Thoracic aorta (tissue), 2 donors: ENCODE data around the gene CFAP20DC. TPM values are rescaled to one million over a fixed set of nuclear protein-coding genes. Genes with fewer than 3 reads are reported as not detected.

Source experiments
- ATAC-seq: fragments of 150-250 bp; one replicate; pipeline ENCODE4 v1.8.0; 2017; ENCODE audit warnings: low read depth; ENCODE audit not compliant: insufficient number of reproducible peaks, low FRiP score
- DNase-seq: peaks from one replicate; pipeline ENCODE4 v3.0.0-alpha.2; 2020; ENCODE audit warnings: low spot score
- H3K27ac ChIP-seq, 2 donors: fragments of 200-600 bp; sonication (generic); 1 replicate in 1 of 2; 2 replicates in 1 of 2; pipeline ENCODE4 v1.5.1; 2016; ENCODE audit warnings: mild to moderate bottlenecking in 2 of 2, moderate library complexity in 2 of 2
- H3K27me3 ChIP-seq: fragments of 200-600 bp; sonication (generic); replicated peaks from 2 replicates; pipeline ENCODE4 v1.6.0; 2016; ENCODE audit warnings: mild to moderate bottlenecking; ENCODE audit not compliant: insufficient read depth
- H3K36me3 ChIP-seq: fragments of 200-600 bp; sonication (generic); one replicate; pipeline ENCODE4 v1.5.1; 2016
- H3K4me1 ChIP-seq, 2 donors: fragments of 200-600 bp; sonication (generic); 1 replicate in 1 of 2; 2 replicates in 1 of 2; pipeline versions ENCODE4 v1.5.1 to v1.6.0; 2016; ENCODE audit warnings: low read depth in 2 of 2, mild to moderate bottlenecking in 1 of 2; ENCODE audit not compliant: control insufficient read depth in 1 of 2
- H3K4me3 ChIP-seq: fragments of 200-600 bp; sonication (generic); 2 replicates; pipeline ENCODE4 v1.5.1; 2016; ENCODE audit warnings: mild to moderate bottlenecking
- H3K9me3 ChIP-seq: fragments of 200-600 bp; sonication (generic); 2 replicates; pipeline ENCODE4 v1.5.1; 2016
- CTCF ChIP-seq: fragments of 200-600 bp; sonication (generic); IDR thresholded peaks from one replicate; pipeline ENCODE4 v1.5.1; 2019; ENCODE audit warnings: antibody characterized with exemption
- total RNA-seq, 2 donors: library from RNA; depleted of rRNA; stranded (reverse); fragments of >200 nt; gene quantifications; one replicate each; pipeline versions ENCODE4 v1.1.0 to v1.2.3, GENCODE V29; 2016

Gene CFAP20DC
- total RNA-seq, 2 donors from 2014 or later, result not detected

DNA sequence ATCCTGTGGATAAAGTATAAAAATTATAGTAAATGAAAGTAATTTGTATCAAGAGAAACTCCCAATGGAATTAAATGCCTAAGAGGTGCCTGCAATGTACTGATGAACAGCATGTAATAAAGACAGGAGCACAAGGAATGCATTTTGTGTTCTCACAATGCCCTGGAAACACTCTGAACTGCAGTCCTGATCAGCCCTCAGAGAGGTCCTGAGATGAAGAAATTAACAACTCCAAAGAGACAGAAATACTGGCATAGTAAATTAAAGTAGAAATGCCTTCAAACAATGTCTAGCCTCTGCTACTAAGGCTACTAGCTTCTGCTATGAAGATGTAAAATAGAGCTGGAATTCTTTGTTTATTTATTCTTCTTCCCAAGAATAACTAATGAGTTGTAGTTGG is 59.9 kb downstream of the CFAP20DC start:
- DNase-seq (no peak), ATAC-seq (no peak)
- H3K4me3 ChIP-seq, result no peak overlapping the region
- H3K27ac ChIP-seq, result no peak overlapping the region
- no peaks in the 10 kb centered on the region for H3K4me1 ChIP-seq
- H3K9me3 ChIP-seq, result no peaks in the 10 kb centered on the region
- no peaks in the 10 kb centered on the region for H3K36me3 ChIP-seq
- H3K27me3 ChIP-seq, result no peaks in the 10 kb centered on the region
- TF ChIP-seq CTCF, result no peak

GRCh38 chr3:58989163-58989562 is 60.7 kb downstream of the CFAP20DC start:
- ATAC-seq (no peak), DNase-seq (no peak)
- no peaks in the 10 kb centered on the region for H3K27me3 ChIP-seq

DNA sequence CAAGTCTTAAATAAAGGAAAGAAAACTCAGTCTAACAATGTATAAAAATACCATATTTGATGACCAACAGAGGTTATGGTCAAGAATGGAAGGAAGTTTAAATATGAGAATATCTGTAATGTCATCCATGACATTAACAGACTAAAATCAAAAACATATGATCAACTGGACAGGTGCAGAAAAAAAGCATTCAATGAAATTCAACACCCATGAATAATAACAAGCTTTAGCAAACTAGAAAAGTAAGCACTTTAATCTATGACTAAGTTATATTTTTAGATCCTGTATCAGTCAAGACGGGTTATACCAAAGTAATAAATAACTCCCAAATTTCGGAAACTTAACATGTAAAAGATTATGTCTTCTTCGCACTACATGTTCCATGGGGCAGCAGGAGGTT is 61.8 kb downstream of the CFAP20DC start:
- DNase-seq, result no peak
- no peak for ATAC-seq
- TF ChIP-seq CTCF, result no peak

More at GRCh38 chr3:58989163-58989562, 60.7 kb downstream of the CFAP20DC start:
- H3K36me3 ChIP-seq, result no peaks in the 10 kb centered on the region
- no peak for TF ChIP-seq CTCF
- H3K4me3 ChIP-seq, result no peak overlapping the region
- H3K9me3 ChIP-seq, result no peaks in the 10 kb centered on the region
- H3K27ac ChIP-seq, result no peak overlapping the region
- H3K4me1 ChIP-seq, result no peaks in the 10 kb centered on the region

GRCh38 chr3:58986654-58987053 is 63.2 kb downstream of the CFAP20DC start:
- Histone ChIP-seq H3K36me3 (no peaks in the 10 kb centered on the region), H3K27me3 (no peaks in the 10 kb centered on the region), H3K9me3 (no peaks in the 10 kb centered on the region), H3K27ac (no peak overlapping the region), H3K4me3 (no peak overlapping the region), H3K4me1 (no peaks in the 10 kb centered on the region)
- ATAC-seq (no peak), DNase-seq (no peak)
- TF ChIP-seq CTCF, result no peak

More for the DNA sequence above, 61.8 kb downstream of the CFAP20DC start:
- H3K27ac ChIP-seq, result no peak overlapping the region
- no peaks in the 10 kb centered on the region for H3K36me3 ChIP-seq
- H3K4me3 ChIP-seq, result no peak overlapping the region
- H3K27me3 ChIP-seq, result no peaks in the 10 kb centered on the region
- H3K9me3 ChIP-seq, result no peaks in the 10 kb centered on the region
- no peaks in the 10 kb centered on the region for H3K4me1 ChIP-seq

DNA sequence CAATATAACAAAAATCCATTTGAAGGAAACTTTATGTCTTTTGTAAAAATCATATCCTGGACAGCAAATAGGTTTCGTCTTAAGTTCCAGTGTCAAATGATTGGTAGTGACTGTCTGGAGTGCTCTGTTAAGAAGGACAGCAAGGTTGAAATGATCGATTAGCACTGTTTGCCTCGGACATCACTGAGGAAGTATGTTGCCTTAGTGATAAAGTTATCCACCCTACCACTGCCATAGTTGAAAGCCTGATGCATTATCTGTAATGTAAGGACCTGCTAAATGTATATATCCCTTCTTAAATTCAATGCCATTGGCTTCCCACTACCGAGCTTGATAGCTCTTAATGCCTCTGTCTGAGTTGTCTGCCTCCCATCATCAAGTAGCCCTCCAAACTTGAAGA is 70.0 kb downstream of the CFAP20DC start:
- no peaks in the 10 kb centered on the region for H3K9me3 ChIP-seq
- no peaks in the 10 kb centered on the region for H3K36me3 ChIP-seq
- TF ChIP-seq CTCF, result no peak
- no peak overlapping the region for H3K27ac ChIP-seq
- DNase-seq (no peak), ATAC-seq (no peak)
- H3K4me3 ChIP-seq, result no peak overlapping the region
- no peaks in the 10 kb centered on the region for H3K27me3 ChIP-seq
- no peaks in the 10 kb centered on the region for H3K4me1 ChIP-seq
